ENCODE data around the gene CALML3. TPM values are rescaled to one million over a fixed set of nuclear protein-coding genes. Genes with fewer than 3 reads are reported as not detected.
A peak's percentile ranks its signal among the peaks of the same experiment; 100 is the strongest.

The CALML3 gene
- total RNA-seq, 2 experiments from 2014 or later = not detected

- no peak overlapping the region for H3K27ac Mint-ChIP-seq
- no peaks in the 10 kb centered on the region for H3K27me3 Mint-ChIP-seq
- CTCF ChIA-PET = interaction anchor here (0.8 kb wide), 1 partner anchor 77 kb away, joined by 5 read pairs; no protein-coding TSS in a partner anchor
- intact Hi-C loops (cut with micrococcal nuclease) = no loop called here
- no peak overlapping the region for H3K4me3 Mint-ChIP-seq
- H3K36me3 Mint-ChIP-seq = peaks cover 2% of the 10 kb centered on the region
- no peak for DNase-seq
- no peaks in the 10 kb centered on the region for H3K4me1 Mint-ChIP-seq (ENCODE audit: low read depth)
- POLR2A ChIA-PET = no interaction called here
- peaks cover 12% of the 10 kb centered on the region for H3K9me3 Mint-ChIP-seq
Measured at GRCh38 chr10:5545426-5545777, 20.6 kb downstream of the CALML3 start.

DNA sequence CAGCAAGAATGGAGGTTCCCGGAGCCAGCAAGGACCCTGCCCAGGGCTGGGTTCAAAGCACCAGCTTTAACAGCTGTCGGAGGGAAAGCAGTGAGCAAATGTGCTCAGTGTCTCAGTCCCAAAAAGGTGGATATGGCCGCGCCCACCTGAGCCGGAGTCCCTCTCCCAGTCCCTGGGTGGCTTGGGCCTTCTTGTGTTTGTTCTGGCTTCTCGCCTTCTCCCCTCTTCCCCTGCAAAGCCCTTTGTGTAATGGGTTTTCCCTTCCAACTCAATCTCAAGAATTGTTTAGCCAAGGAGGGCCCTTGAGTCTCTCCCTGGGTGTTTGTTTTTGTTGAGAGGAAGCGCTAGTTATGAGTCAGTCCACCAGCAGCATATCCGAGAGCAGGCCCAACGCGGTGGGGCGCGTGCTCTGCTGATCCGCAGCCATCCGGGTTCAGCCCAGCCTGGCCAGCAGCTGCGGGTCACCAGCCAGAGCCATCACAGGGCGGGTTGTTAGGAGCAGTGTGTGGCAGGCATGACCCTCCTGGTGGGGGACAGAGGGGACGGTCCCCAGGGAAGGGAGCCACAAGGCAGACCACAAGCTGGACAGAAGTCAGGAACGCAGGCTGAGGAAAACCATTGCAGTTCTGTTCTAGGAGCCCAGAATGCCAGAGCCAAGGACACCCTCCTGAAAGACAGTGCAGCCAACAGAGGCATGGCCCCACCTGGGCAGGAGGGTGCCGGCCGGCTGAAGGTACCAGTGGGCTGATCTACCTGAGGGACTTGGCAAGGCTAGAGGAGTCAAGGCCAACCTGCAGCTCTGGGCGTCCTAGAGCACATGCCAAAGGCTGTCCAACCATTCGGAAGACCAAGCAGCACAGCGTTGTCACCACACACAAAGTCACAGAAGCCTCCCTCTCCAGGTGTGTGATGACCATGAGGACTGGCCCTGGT, 21.3 kb downstream of the CALML3 start:
- Mint-ChIP-seq H3K9me3 (peaks cover 10% of the 10 kb centered on the region), H3K36me3 (peaks cover 2% of the 10 kb centered on the region), H3K27ac (no peak overlapping the region), H3K4me3 (no peak overlapping the region), H3K4me1 (ENCODE audit: low read depth) (peaks cover 5% of the 10 kb centered on the region), H3K27me3 (no peaks in the 10 kb centered on the region)
- CTCF ChIA-PET = interaction anchor here (0.8 kb wide), 1 partner anchor 77 kb away, joined by 5 read pairs; no protein-coding TSS in a partner anchor
- intact Hi-C loops (cut with micrococcal nuclease) = no loop called here
- POLR2A ChIA-PET = no interaction called here
- no peak for DNase-seq

GRCh38 chr10:5546891-5547680, 22.3 kb downstream of the CALML3 start:
- intact Hi-C loops (cut with micrococcal nuclease) = no loop called here
- ChIA-PET POLR2A (no interaction called here), CTCF (no interaction called here)
- DNase-seq = no peak
- Mint-ChIP-seq H3K27ac (no peak overlapping the region), H3K9me3 (peaks cover 7% of the 10 kb centered on the region), H3K27me3 (no peaks in the 10 kb centered on the region), H3K4me1 (ENCODE audit: low read depth) (peaks cover 14% of the 10 kb centered on the region), H3K4me3 (no peak overlapping the region), H3K36me3 (no peaks in the 10 kb centered on the region)

- no peak overlapping the region for H3K4me3 Mint-ChIP-seq
- H3K36me3 Mint-ChIP-seq = no peaks in the 10 kb centered on the region
Measured at GRCh38 chr10:5547681-5547930, 22.8 kb downstream of the CALML3 start.

GRCh38 chr10:5547931-5548660, 23.3 kb downstream of the CALML3 start:
- Mint-ChIP-seq H3K27me3 (no peaks in the 10 kb centered on the region), H3K9me3 (peaks cover 3% of the 10 kb centered on the region), H3K4me1 (ENCODE audit: low read depth) (peaks cover 23% of the 10 kb centered on the region), H3K36me3 (no peaks in the 10 kb centered on the region), H3K4me3 (no peak overlapping the region), H3K27ac (no peak overlapping the region)
- CTCF ChIA-PET = interaction anchor here (0.6 to 3.2 kb wide), 3 partner anchors 75 to 683 kb away, joined by 3 to 17 read pairs (median 9); no protein-coding TSS in a partner anchor
- intact Hi-C loops (cut with micrococcal nuclease) = loop anchor here (2.0 kb wide), 1 partner anchor 105 kb away; no protein-coding TSS in a partner anchor
- POLR2A ChIA-PET = interaction anchor here (0.8 kb wide), 1 partner anchor 18 kb away, joined by 3 read pairs; no protein-coding TSS in a partner anchor
- DNase-seq = no peak

More at GRCh38 chr10:5547681-5547930, 22.8 kb downstream of the CALML3 start:
- CTCF ChIA-PET = no interaction called here
- DNase-seq = no peak
- Mint-ChIP-seq H3K9me3 (peaks cover 7% of the 10 kb centered on the region), H3K4me1 (ENCODE audit: low read depth) (peaks cover 19% of the 10 kb centered on the region), H3K27ac (no peak overlapping the region), H3K27me3 (no peaks in the 10 kb centered on the region)
- intact Hi-C loops (cut with micrococcal nuclease) = no loop called here
- POLR2A ChIA-PET = no interaction called here

GRCh38 chr10:5549462-5550249, 24.9 kb downstream of the CALML3 start:
- DNase-seq = no peak
- no peak overlapping the region for H3K4me3 Mint-ChIP-seq
- H3K9me3 Mint-ChIP-seq = no peaks in the 10 kb centered on the region
- H3K36me3 Mint-ChIP-seq = no peaks in the 10 kb centered on the region
- intact Hi-C loops (cut with micrococcal nuclease) = loop anchor here (1.0 to 10.0 kb wide), 5 partner anchors 15 to 255 kb away; no protein-coding TSS in a partner anchor
- CTCF ChIA-PET = interaction anchor here (0.9 to 3.2 kb wide), 5 partner anchors 36 to 108 kb away, joined by 3 to 17 read pairs (median 4); no protein-coding TSS in a partner anchor
- no peak overlapping the region for H3K27ac Mint-ChIP-seq
- H3K4me1 Mint-ChIP-seq (ENCODE audit: low read depth) = peaks cover 27% of the 10 kb centered on the region
- POLR2A ChIA-PET = interaction anchor here (0.6 to 0.9 kb wide), 2 partner anchors 14 to 264 kb away, joined by 3 read pairs; no protein-coding TSS in a partner anchor
- H3K27me3 Mint-ChIP-seq = no peaks in the 10 kb centered on the region

DNA sequence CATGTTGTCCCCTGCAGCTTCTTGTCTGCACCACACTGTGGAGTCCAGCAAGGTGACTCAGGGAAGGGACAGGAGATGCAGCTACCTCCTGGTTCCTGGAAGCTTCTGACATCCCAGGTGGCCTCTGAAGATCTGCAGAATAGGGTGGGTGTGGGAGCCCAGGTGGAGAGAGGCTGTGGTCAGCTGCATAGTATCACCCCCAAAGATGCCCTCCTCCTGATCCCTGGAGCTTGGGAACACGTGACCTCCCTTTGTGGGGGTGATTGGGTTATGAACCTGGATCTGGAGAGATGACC, 25.4 kb downstream of the CALML3 start:
- Mint-ChIP-seq H3K27ac (no peak overlapping the region), H3K4me1 (ENCODE audit: low read depth) (peaks cover 27% of the 10 kb centered on the region), H3K4me3 (no peak overlapping the region), H3K9me3 (no peaks in the 10 kb centered on the region), H3K36me3 (no peaks in the 10 kb centered on the region), H3K27me3 (no peaks in the 10 kb centered on the region)
- CTCF ChIA-PET = interaction anchor here (0.9 to 3.2 kb wide), 4 partner anchors 35 to 108 kb away, joined by 3 to 17 read pairs (median 6); no protein-coding TSS in a partner anchor
- POLR2A ChIA-PET = interaction anchor here (0.9 kb wide), 1 partner anchor 14 kb away, joined by 3 read pairs; no protein-coding TSS in a partner anchor
- DNase-seq = no peak
- intact Hi-C loops (cut with micrococcal nuclease) = loop anchor here (5.0 to 10.0 kb wide), 3 partner anchors 33 to 255 kb away; no protein-coding TSS in a partner anchor

- Mint-ChIP-seq H3K4me3 (no peak overlapping the region), H3K27me3 (no peaks in the 10 kb centered on the region), H3K9me3 (no peaks in the 10 kb centered on the region), H3K27ac (no peak overlapping the region), H3K4me1 (ENCODE audit: low read depth) (peaks cover 27% of the 10 kb centered on the region), H3K36me3 (no peaks in the 10 kb centered on the region)
- intact Hi-C loops (cut with micrococcal nuclease) = loop anchor here (5.0 to 10.0 kb wide), 3 partner anchors 34 to 256 kb away; no protein-coding TSS in a partner anchor
- CTCF ChIA-PET = interaction anchor here (3.2 kb wide), 1 partner anchor 72 kb away, joined by 17 read pairs; no protein-coding TSS in a partner anchor
- no peak for DNase-seq
- POLR2A ChIA-PET = no interaction called here
Measured at GRCh38 chr10:5550621-5551530, 26.1 kb downstream of the CALML3 start.

- DNase-seq = peak; percentile 87
- peak overlapping the region; percentile 46 for H3K27ac Mint-ChIP-seq
- intact Hi-C loops (cut with micrococcal nuclease) = loop anchor here (5.0 to 10.0 kb wide), 3 partner anchors 34 to 257 kb away; no protein-coding TSS in a partner anchor
- ChIA-PET CTCF (interaction anchor here (1.0 to 2.0 kb wide), 2 partner anchors 71 to 110 kb away, joined by 3 to 4 read pairs; no protein-coding TSS in a partner anchor), POLR2A (interaction anchor here (0.7 kb wide), 1 partner anchor 12 kb away, joined by 3 read pairs; no protein-coding TSS in a partner anchor)
- H3K27me3 Mint-ChIP-seq = no peaks in the 10 kb centered on the region
- no peaks in the 10 kb centered on the region for H3K36me3 Mint-ChIP-seq
- H3K4me3 Mint-ChIP-seq = no peak overlapping the region
- peaks cover 27% of the 10 kb centered on the region for H3K4me1 Mint-ChIP-seq (ENCODE audit: low read depth)
- no peaks in the 10 kb centered on the region for H3K9me3 Mint-ChIP-seq
Measured at GRCh38 chr10:5551531-5552375, 27.0 kb downstream of the CALML3 start.
